Measurements from ENCODE around the gene ZNF668. TPM values are rescaled to one million over a fixed set of nuclear protein-coding genes. Genes with fewer than 3 reads are reported as not detected.
A peak's percentile ranks its signal among the peaks of the same experiment; 100 is the strongest.

The ZNF668 gene
- total and polyA plus RNA-seq, 2 experiments from 2014 or later, result 6.2 to 13.1 TPM

DNA sequence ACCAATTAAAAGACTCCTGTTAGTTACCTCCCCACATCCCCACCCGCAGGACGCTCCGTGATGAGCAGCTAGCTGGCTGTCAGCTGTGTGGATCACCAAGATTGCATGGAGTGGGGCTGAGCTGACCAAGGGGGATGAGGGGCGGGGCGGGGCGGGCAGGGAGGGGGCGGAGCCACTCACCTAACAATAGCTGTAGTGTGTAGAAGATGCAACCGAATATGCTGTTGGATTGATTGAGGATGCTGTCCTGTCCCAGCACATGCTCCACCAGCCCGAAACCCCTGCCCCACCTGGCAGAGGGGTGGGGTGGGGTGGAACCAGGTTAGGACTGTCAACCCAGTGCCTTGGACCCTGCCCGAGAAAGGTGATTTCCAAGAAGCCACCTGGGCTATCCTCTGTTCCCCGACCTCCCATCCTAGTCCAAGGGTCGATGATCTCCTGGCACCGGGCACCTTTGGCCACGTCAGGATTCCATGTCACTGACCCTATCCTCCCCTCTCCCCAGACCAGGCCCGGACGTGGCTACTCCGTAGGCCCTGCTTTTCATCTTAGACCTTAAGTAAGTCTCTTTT is 19.2 kb upstream of the ZNF668 start:
- Mint-ChIP-seq H3K36me3 (ENCODE audit: low read depth) (peaks cover 28% of the 10 kb centered on the region), H3K4me3 (peak overlapping the region; percentile 93), H3K4me1 (peaks cover 8% of the 10 kb centered on the region), H3K27ac (no peak overlapping the region), H3K9me3 (peaks cover 5% of the 10 kb centered on the region; the same call in 2 of the 3 replicates), H3K27me3 (ENCODE audit: insufficient read depth, low read depth, poor library complexity) (peaks cover 16% of the 10 kb centered on the region)
- Histone ChIP-seq H3K79me2 (replicated peaks; ENCODE audit: insufficient read depth) (peaks cover 16% of the 10 kb centered on the region), H3K4me1 (ENCODE audit: insufficient read depth) (peaks cover 7% of the 10 kb centered on the region; the same call in 1 of the 2 replicates), H3K36me3 (ENCODE audit: insufficient read depth) (no peaks in the 10 kb centered on the region), H3K27ac (ENCODE audit: low read depth) (no peak overlapping the region), H3K4me3 (peak overlapping the region; percentile 84), H2AFZ (no peak overlapping the region), H3K9me2 (ENCODE audit: insufficient read depth) (no peaks in the 10 kb centered on the region), H3K4me2 (peak overlapping the region; percentile 91), H3K27me3 (ENCODE audit: insufficient read depth) (no peaks in the 10 kb centered on the region), H4K20me1 (replicated peaks; ENCODE audit: insufficient read depth) (no peaks in the 10 kb centered on the region), H3F3A (replicated peaks; ENCODE audit: low read depth) (peaks cover 6% of the 10 kb centered on the region; the same call in 1 of the 2 replicates)
- DNase-seq (ENCODE audit: low spot score) (peak; percentile 51), ATAC-seq (peak; percentile 15)
- TF ChIP-seq NANOG (IDR thresholded peaks at IDR 0.05; ENCODE audit: borderline replicate concordance), result no peak
- no peak for TF ChIP-seq CREB1 (CRISPR knock-in tag; IDR thresholded peaks at IDR 0.05; ENCODE audit: low read depth)
- TF ChIP-seq JUNB (IDR thresholded peaks at IDR 0.05; ENCODE audit: unreplicated experiment), result no peak
- no peak for TF ChIP-seq EZH2phosphoT487 (IDR thresholded peaks at IDR 0.05; ENCODE audit: unreplicated experiment)
- TF ChIP-seq, protein P1, sequence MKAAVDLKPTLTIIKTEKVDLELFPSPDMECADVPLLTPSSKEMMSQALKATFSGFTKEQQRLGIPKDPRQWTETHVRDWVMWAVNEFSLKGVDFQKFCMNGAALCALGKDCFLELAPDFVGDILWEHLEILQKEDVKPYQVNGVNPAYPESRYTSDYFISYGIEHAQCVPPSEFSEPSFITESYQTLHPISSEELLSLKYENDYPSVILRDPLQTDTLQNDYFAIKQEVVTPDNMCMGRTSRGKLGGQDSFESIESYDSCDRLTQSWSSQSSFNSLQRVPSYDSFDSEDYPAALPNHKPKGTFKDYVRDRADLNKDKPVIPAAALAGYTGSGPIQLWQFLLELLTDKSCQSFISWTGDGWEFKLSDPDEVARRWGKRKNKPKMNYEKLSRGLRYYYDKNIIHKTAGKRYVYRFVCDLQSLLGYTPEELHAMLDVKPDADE (IDR thresholded peaks at IDR 0.05), result no peak
- no peak for TF ChIP-seq STAT1 (IDR thresholded peaks at IDR 0.05; ENCODE audit: unreplicated experiment)
- no peak for TF ChIP-seq EZH2 (IDR thresholded peaks at IDR 0.05; ENCODE audit: low read depth, unreplicated experiment)
- TF ChIP-seq, protein P2, sequence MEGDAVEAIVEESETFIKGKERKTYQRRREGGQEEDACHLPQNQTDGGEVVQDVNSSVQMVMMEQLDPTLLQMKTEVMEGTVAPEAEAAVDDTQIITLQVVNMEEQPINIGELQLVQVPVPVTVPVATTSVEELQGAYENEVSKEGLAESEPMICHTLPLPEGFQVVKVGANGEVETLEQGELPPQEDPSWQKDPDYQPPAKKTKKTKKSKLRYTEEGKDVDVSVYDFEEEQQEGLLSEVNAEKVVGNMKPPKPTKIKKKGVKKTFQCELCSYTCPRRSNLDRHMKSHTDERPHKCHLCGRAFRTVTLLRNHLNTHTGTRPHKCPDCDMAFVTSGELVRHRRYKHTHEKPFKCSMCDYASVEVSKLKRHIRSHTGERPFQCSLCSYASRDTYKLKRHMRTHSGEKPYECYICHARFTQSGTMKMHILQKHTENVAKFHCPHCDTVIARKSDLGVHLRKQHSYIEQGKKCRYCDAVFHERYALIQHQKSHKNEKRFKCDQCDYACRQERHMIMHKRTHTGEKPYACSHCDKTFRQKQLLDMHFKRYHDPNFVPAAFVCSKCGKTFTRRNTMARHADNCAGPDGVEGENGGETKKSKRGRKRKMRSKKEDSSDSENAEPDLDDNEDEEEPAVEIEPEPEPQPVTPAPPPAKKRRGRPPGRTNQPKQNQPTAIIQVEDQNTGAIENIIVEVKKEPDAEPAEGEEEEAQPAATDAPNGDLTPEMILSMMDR (conservative IDR thresholded peaks at IDR 0.05; ENCODE audit: low read depth in 2 of 2), result no peak
- TF ChIP-seq POLR2AphosphoS5 (IDR thresholded peaks at IDR 0.05; ENCODE audit: low read depth), result no peak

DNA sequence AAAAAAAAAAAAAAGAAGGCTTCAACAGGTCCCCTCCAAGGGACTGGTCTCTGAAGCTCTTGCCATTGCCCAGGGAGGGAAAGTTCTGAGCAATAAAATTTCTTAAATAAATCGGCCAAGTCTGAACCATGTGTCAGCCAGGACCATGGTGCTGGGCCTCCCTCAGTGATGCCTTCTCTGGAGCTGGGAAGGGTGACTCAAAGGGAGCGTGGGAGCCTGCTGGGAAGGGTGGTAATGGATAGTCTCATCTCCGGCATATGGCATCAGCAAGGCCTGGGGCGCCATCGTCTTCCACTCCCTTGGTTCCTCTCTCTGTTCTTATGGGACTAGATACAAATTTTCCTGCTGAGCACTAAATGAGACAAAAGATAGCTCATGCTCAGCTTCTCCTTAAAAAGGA is 18.3 kb upstream of the ZNF668 start:
- H3F3A ChIP-seq (replicated peaks; ENCODE audit: low read depth), result peaks cover 6% of the 10 kb centered on the region; the same call in 1 of the 2 replicates
- H3K4me2 ChIP-seq, result no peak overlapping the region
- DNase-seq (ENCODE audit: low spot score) (no peak), ATAC-seq (no peak)
- H3K79me2 ChIP-seq (replicated peaks; ENCODE audit: insufficient read depth), result peaks cover 16% of the 10 kb centered on the region
- Mint-ChIP-seq H3K9me3 (peaks cover 5% of the 10 kb centered on the region; the same call in 2 of the 3 replicates), H3K4me3 (peak overlapping the region; percentile 29; the same call in 1 of the 3 replicates), H3K27me3 (ENCODE audit: insufficient read depth, low read depth, poor library complexity) (peaks cover 17% of the 10 kb centered on the region), H3K27ac (no peak overlapping the region), H3K36me3 (ENCODE audit: low read depth) (peaks cover 28% of the 10 kb centered on the region), H3K4me1 (peaks cover 8% of the 10 kb centered on the region)
- H3K9me2 ChIP-seq (ENCODE audit: insufficient read depth), result no peaks in the 10 kb centered on the region
- no peaks in the 10 kb centered on the region for H3K36me3 ChIP-seq (ENCODE audit: insufficient read depth)
- H2AFZ ChIP-seq, result no peak overlapping the region
- H3K4me1 ChIP-seq (ENCODE audit: insufficient read depth), result peaks cover 7% of the 10 kb centered on the region; the same call in 1 of the 2 replicates
- H3K27ac ChIP-seq (ENCODE audit: low read depth), result no peak overlapping the region
- no peaks in the 10 kb centered on the region for H3K27me3 ChIP-seq (ENCODE audit: insufficient read depth)
- H4K20me1 ChIP-seq (replicated peaks; ENCODE audit: insufficient read depth), result no peaks in the 10 kb centered on the region
- H3K4me3 ChIP-seq, result no peak overlapping the region
- TF ChIP-seq, protein P1 (IDR thresholded peaks at IDR 0.05), result no peak
- TF ChIP-seq EZH2 (IDR thresholded peaks at IDR 0.05; ENCODE audit: low read depth, unreplicated experiment) (no peak), ZNF331 (CRISPR knock-in tag; IDR thresholded peaks at IDR 0.05; ENCODE audit: low read depth) (no peak)
- TF ChIP-seq, protein P3, sequence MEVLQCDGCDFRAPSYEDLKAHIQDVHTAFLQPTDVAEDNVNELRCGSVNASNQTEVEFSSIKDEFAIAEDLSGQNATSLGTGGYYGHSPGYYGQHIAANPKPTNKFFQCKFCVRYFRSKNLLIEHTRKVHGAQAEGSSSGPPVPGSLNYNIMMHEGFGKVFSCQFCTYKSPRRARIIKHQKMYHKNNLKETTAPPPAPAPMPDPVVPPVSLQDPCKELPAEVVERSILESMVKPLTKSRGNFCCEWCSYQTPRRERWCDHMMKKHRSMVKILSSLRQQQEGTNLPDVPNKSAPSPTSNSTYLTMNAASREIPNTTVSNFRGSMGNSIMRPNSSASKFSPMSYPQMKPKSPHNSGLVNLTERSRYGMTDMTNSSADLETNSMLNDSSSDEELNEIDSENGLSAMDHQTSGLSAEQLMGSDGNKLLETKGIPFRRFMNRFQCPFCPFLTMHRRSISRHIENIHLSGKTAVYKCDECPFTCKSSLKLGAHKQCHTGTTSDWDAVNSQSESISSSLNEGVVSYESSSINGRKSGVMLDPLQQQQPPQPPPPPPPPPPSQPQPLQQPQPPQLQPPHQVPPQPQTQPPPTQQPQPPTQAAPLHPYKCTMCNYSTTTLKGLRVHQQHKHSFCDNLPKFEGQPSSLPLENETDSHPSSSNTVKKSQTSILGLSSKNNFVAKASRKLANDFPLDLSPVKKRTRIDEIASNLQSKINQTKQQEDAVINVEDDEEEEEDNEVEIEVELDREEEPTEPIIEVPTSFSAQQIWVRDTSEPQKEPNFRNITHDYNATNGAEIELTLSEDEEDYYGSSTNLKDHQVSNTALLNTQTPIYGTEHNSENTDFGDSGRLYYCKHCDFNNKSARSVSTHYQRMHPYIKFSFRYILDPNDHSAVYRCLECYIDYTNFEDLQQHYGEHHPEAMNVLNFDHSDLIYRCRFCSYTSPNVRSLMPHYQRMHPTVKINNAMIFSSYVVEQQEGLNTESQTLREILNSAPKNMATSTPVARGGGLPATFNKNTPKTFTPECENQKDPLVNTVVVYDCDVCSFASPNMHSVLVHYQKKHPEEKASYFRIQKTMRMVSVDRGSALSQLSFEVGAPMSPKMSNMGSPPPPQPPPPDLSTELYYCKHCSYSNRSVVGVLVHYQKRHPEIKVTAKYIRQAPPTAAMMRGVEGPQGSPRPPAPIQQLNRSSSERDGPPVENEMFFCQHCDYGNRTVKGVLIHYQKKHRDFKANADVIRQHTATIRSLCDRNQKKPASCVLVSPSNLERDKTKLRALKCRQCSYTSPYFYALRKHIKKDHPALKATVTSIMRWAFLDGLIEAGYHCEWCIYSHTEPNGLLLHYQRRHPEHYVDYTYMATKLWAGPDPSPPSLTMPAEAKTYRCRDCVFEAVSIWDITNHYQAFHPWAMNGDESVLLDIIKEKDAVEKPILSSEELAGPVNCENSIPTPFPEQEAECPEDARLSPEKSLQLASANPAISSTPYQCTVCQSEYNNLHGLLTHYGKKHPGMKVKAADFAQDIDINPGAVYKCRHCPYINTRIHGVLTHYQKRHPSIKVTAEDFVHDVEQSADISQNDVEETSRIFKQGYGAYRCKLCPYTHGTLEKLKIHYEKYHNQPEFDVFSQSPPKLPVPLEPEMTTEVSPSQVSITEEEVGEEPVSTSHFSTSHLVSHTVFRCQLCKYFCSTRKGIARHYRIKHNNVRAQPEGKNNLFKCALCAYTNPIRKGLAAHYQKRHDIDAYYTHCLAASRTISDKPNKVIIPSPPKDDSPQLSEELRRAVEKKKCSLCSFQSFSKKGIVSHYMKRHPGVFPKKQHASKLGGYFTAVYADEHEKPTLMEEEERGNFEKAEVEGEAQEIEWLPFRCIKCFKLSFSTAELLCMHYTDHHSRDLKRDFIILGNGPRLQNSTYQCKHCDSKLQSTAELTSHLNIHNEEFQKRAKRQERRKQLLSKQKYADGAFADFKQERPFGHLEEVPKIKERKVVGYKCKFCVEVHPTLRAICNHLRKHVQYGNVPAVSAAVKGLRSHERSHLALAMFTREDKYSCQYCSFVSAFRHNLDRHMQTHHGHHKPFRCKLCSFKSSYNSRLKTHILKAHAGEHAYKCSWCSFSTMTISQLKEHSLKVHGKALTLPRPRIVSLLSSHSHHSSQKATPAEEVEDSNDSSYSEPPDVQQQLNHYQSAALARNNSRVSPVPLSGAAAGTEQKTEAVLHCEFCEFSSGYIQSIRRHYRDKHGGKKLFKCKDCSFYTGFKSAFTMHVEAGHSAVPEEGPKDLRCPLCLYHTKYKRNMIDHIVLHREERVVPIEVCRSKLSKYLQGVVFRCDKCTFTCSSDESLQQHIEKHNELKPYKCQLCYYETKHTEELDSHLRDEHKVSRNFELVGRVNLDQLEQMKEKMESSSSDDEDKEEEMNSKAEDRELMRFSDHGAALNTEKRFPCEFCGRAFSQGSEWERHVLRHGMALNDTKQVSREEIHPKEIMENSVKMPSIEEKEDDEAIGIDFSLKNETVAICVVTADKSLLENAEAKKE (CRISPR knock-in tag; IDR thresholded peaks at IDR 0.05), result no peak
